Activated B cell treated with CpG ODN at 0.5 μM for 24 hours (primary cell): ENCODE results near the gene ZNF532. TPM values are rescaled to one million over a fixed set of nuclear protein-coding genes. Genes with fewer than 3 reads are reported as not detected.

Source experiments
- ATAC-seq: fragments of 200-7000 bp; cut with Tn5 transposase; one replicate; pipeline ENCODE4 v1.10.0; 2021; ENCODE audit warnings: low read depth, mild to moderate bottlenecking, moderate library complexity
- CTCF ChIA-PET: fragments of 350-600 bp; sonication (Branson Sonifier 250); formaldehyde crosslinking; loops from one replicate; lab custom pipeline; 2021; ENCODE audit warnings: antibody characterized with exemption; lab: Charles Lee
- POLR2A ChIA-PET: fragments of 350-600 bp; sonication (Branson Sonifier 250); formaldehyde crosslinking; loops from one replicate; lab custom pipeline; 2021; ENCODE audit warnings: antibody characterized with exemption; lab: Charles Lee
- DNase-seq: peaks from one replicate; pipeline ENCODE4 v3.0.0; 2022
- H3K27ac Mint-ChIP-seq: one replicate; pipeline ENCODE4 v1.8.0; 2020; ENCODE audit warnings: mixed read lengths
- H3K27me3 Mint-ChIP-seq: one replicate; pipeline ENCODE4 v1.8.0; 2021; ENCODE audit warnings: mixed read lengths
- H3K36me3 Mint-ChIP-seq: one replicate; pipeline ENCODE4 v1.8.0; 2021; ENCODE audit warnings: low read depth, mixed read lengths
- H3K4me1 Mint-ChIP-seq: one replicate; pipeline ENCODE4 v1.8.0; 2021; ENCODE audit warnings: mixed read lengths
- H3K4me3 Mint-ChIP-seq: one replicate; pipeline ENCODE4 v1.8.0; 2020; ENCODE audit warnings: mild to moderate bottlenecking, mixed read lengths
- H3K9me3 Mint-ChIP-seq: one replicate; pipeline ENCODE4 v1.8.0; 2020; ENCODE audit warnings: mixed read lengths
- intact Hi-C: fragments of 100-400 bp; cut with micrococcal nuclease; formaldehyde crosslinking; loops from one replicate; pipeline ENCODE4 v1.15.1; 2024
- total RNA-seq: library from RNA; stranded (reverse); gene quantifications from 2 replicates; pipeline ENCODE4 v1.2.3, GENCODE V29; 2022
- TF ChIP-seq, protein P1 (sequence below): fragments of 200-600 bp; IDR thresholded peaks from one replicate; pipeline ENCODE4 v1.8.0; 2022; ENCODE audit warnings: antibody characterized with exemption, mild to moderate bottlenecking

ZNF532 gene
- total RNA-seq, 1 donor from 2014 or later: 106 TPM

DNA sequence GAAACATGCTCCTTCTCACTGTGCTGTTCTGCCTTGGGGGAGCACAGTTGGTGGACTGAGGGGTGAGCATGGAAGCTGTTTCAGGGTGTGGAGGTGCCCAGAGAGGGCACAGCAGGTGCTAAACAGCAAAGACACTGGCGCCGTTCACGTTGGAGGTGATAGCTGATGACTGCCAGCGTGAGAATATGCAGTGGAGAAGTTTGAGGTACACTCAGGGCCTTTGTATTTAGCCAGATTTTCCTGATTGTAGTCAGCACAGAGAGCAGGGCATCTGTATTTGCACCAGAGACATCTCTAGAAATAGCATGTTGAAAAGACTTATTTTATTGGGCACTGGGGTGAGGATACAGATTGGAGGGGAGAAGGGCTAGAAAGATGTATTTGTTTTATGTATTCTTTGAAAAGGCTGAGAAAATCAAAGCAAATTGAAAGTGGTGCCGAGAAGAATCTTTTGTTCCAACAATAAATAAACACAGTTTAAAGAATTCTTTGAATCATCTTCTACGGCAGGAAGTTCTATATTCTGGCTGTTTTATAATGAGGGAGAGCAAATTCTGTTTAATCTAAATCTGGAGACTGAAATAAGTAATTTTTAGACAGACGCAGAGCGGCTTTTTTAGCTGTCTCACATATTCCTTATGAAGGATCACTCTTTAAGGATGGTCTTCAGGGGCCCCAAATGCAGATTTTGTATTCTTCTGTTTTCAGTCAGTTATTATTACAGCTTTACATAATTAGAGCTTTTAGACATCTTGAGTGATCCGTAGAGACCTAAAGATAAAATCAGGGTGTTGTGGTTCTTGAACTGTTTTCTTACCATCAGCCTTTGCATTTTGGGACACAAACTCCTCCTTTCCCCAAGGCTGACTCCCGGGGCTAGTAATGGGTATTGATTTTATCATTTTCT is 7.1 kb downstream of the ZNF532 start:
- ChIA-PET CTCF (no interaction called here), POLR2A (interaction anchor here (0.6 to 2.3 kb wide), 3 partner anchors 8 to 214 kb away, joined by 4 to 7 read pairs (median 6); partner anchors contain the start of gene ZNF532)
- no peaks in the 10 kb centered on the region for H3K27me3 Mint-ChIP-seq
- H3K36me3 Mint-ChIP-seq: peaks cover 80% of the 10 kb centered on the region
- TF ChIP-seq, protein P1, sequence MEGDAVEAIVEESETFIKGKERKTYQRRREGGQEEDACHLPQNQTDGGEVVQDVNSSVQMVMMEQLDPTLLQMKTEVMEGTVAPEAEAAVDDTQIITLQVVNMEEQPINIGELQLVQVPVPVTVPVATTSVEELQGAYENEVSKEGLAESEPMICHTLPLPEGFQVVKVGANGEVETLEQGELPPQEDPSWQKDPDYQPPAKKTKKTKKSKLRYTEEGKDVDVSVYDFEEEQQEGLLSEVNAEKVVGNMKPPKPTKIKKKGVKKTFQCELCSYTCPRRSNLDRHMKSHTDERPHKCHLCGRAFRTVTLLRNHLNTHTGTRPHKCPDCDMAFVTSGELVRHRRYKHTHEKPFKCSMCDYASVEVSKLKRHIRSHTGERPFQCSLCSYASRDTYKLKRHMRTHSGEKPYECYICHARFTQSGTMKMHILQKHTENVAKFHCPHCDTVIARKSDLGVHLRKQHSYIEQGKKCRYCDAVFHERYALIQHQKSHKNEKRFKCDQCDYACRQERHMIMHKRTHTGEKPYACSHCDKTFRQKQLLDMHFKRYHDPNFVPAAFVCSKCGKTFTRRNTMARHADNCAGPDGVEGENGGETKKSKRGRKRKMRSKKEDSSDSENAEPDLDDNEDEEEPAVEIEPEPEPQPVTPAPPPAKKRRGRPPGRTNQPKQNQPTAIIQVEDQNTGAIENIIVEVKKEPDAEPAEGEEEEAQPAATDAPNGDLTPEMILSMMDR: no peak
- H3K9me3 Mint-ChIP-seq: no peaks in the 10 kb centered on the region
- DNase-seq: no peak
- no peak overlapping the region for H3K4me3 Mint-ChIP-seq
- peaks cover 48% of the 10 kb centered on the region for H3K4me1 Mint-ChIP-seq
- no peak for ATAC-seq
- intact Hi-C loops: no loop called here
- peak overlapping the region; percentile 26 for H3K27ac Mint-ChIP-seq

DNA sequence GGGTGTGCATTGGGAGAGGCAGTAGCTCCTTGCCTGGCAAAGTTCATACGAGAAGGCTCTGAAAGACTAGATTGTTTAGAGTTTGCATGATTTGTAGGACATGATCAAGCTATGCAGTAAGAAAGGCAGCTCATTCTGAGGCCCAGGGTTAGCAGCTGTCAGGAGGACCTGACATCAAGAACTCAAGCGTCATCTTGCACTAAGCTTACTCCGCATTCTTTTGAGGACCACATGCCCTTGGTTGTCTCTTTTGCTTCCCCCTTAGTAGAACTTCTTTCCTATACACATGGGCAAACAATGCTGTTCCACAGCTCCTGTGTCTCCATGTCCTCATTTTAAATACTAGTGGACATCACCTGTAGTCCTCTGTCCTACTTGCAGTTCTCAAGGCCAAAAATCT is 14.0 kb downstream of the ZNF532 start:
- ChIA-PET CTCF (interaction anchor here (1.0 kb wide), 1 partner anchor 36 kb away, joined by 3 read pairs; no protein-coding TSS in a partner anchor), POLR2A (no interaction called here)
- Mint-ChIP-seq H3K9me3 (no peaks in the 10 kb centered on the region), H3K27ac (no peak overlapping the region), H3K36me3 (peaks cover 73% of the 10 kb centered on the region), H3K27me3 (no peaks in the 10 kb centered on the region), H3K4me3 (no peak overlapping the region), H3K4me1 (peaks cover 34% of the 10 kb centered on the region)
- TF ChIP-seq, protein P1: no peak
- no peak for DNase-seq
- intact Hi-C loops: no loop called here
- ATAC-seq: no peak

DNA sequence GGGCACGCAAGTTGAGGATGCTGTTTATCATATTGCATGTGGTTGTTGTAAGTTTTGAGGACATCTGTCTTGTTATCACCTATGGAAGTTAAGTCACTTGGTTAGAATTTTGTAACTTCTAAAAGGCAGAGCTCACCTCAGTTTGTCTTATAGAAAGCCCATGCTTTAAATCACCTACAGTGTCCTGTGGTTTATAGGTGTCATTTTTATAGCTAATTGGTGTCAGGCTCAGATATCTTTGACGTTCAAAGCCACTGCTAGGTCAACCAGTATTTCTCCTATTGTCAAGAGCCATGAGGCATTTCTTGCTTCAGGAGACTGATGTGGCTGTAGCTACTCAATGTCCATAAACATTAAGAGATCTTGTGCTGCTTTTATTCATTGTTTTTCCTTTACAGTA is 16.8 kb downstream of the ZNF532 start:
- intact Hi-C loops: no loop called here
- ChIA-PET CTCF (no interaction called here), POLR2A (interaction anchor here (0.8 to 1.3 kb wide), 3 partner anchors 18 to 260 kb away, joined by 3 to 4 read pairs (median 3); no protein-coding TSS in a partner anchor)
- Mint-ChIP-seq H3K4me1 (peaks cover 14% of the 10 kb centered on the region), H3K27ac (no peak overlapping the region), H3K27me3 (no peaks in the 10 kb centered on the region), H3K9me3 (no peaks in the 10 kb centered on the region), H3K4me3 (no peak overlapping the region), H3K36me3 (peaks cover 60% of the 10 kb centered on the region)
- DNase-seq (no peak), ATAC-seq (no peak)
- TF ChIP-seq, protein P1: no peak

DNA sequence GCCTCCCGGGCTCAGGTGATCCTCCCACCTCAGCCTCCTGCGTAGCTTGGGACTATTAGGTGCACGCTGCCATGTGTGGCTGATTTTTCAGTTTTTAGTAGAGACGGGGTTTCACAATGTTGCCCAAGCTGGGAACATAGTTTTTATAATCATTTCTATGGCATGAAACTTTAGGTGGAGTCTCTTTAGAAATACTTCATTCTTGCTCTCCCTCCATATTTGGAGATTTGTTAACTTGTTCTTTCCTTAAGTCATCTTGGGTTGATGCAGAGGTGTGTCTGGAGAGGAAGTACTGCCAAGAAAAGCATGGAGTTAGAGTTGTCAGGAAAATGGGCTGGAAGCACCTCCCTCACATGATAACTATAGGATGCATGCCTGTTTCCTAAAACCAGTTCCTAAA is 17.4 kb downstream of the ZNF532 start:
- no peak for ATAC-seq
- intact Hi-C loops: loop anchor here (2.0 kb wide), 1 partner anchor 15 kb away; no protein-coding TSS in a partner anchor
- H3K36me3 Mint-ChIP-seq: peaks cover 57% of the 10 kb centered on the region
- no peak overlapping the region for H3K4me3 Mint-ChIP-seq
- ChIA-PET CTCF (no interaction called here), POLR2A (interaction anchor here (0.8 to 1.3 kb wide), 3 partner anchors 18 to 260 kb away, joined by 3 to 4 read pairs (median 3); no protein-coding TSS in a partner anchor)
- no peak for DNase-seq
- H3K27me3 Mint-ChIP-seq: no peaks in the 10 kb centered on the region
- no peak overlapping the region for H3K27ac Mint-ChIP-seq
- no peaks in the 10 kb centered on the region for H3K9me3 Mint-ChIP-seq
- TF ChIP-seq, protein P1: no peak
- H3K4me1 Mint-ChIP-seq: peaks cover 17% of the 10 kb centered on the region

DNA sequence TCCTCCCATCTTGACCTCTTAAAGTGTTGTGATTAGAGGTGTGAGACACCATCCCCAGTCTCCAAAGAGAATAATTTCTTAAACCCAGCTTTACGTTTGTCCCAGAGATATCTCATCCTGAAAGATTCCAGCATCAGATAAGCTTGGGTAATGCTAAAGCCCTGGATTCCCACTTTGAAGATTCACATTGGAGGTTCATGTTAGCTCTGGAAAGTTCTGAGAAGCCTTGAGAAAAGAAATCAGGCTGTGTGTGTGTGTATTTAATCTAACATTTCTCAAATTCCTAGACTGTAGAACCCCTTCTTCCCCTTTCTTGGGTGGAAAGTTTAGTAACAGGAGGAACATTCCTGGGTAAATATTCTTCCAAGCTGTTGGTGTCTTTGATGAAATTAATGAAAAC is 18.0 kb downstream of the ZNF532 start:
- Mint-ChIP-seq H3K27me3 (no peaks in the 10 kb centered on the region), H3K36me3 (peaks cover 51% of the 10 kb centered on the region), H3K9me3 (no peaks in the 10 kb centered on the region), H3K4me1 (peaks cover 19% of the 10 kb centered on the region), H3K27ac (no peak overlapping the region), H3K4me3 (no peak overlapping the region)
- ChIA-PET CTCF (no interaction called here), POLR2A (no interaction called here)
- ATAC-seq: no peak
- TF ChIP-seq, protein P1: no peak
- intact Hi-C loops: loop anchor here (2.0 kb wide), 1 partner anchor 14 kb away; no protein-coding TSS in a partner anchor
- no peak for DNase-seq
